HG02798 (cell line): ENCODE measurements around the gene BATF.

Experiments
- ATAC-seq: cut with Tn5 transposase; IDR thresholded peaks from one replicate; pipeline ENCODE4 v1.9.1; 2021; ENCODE audit warnings: mild to moderate bottlenecking; ENCODE audit not compliant: unreplicated experiment, poor library complexity

Gene BATF

DNA sequence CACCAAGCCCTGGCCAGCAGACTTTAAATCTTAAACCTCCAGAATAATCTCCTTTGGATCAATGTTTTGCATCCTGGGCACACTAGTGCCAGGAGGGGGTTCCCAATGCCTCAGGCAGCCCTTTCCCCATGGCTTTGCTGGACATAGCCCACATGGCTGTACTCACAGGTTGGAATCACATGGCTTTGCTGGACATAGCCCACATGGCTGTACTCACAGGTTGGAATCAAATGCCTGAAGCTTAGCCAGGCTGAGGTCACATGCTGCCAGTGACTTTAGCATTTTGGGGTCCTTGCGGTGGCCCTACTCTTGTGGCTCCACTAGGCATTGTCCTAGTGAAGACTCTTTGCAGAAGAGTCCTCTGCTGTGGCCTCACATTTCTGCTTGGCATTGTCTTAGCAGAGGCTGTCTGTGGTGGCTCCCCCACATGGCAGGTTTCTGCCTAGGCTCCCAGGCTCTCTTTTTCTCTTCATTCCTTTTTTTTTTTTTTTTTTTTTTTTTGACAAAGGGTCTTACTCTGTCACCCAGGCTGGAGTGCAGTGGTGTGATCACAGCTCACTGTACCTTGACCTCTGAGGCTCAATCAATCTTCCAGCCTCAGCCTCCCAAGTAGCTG is 69.2 kb downstream of the BATF start:
- ATAC-seq = no peak

- ATAC-seq = no peak
These were observed 69.8 kb downstream of the BATF start for GRCh38 chr14:75591987-75592575.

GRCh38 chr14:75595226-75595625 is 73.0 kb downstream of the BATF start:
- no peak for ATAC-seq
